ENCODE measurements around the gene SLC22A23. TPM values are rescaled to one million over a fixed set of nuclear protein-coding genes. Genes with fewer than 3 reads are reported as not detected.

Gene SLC22A23
- total RNA-seq, 1 experiment from 2014 or later, result 6.8 TPM

GRCh38 chr6:3504938-3505805 is 48.3 kb upstream of the SLC22A23 start:
- no peak overlapping the region for H3K9ac ChIP-seq (ENCODE audit: extremely low read depth, insufficient read length, low read length)
- H3K27me3 ChIP-seq (ENCODE audit: insufficient read depth, low read length), result no peaks in the 10 kb centered on the region
- no peak overlapping the region for H3T11ph ChIP-seq (ENCODE audit: low read length)
- H3K79me2 ChIP-seq (ENCODE audit: insufficient read depth, low read length), result no peaks in the 10 kb centered on the region
- H3K4me1 Mint-ChIP-seq, result peaks cover 15 to 19% of the 10 kb centered on the region in 2 experiments
- no CpG with 5 or more reads among the region's 13 CpGs for WGBS (ENCODE audit: extremely low coverage, insufficient read length, low lambda C conversion rate)
- H4K8ac ChIP-seq (replicated peaks; ENCODE audit: insufficient read length, low read depth, low read length), result no peak overlapping the region
- no peak overlapping the region for H3K23ac ChIP-seq (ENCODE audit: insufficient read length, low read depth, low read length)
- H4K91ac ChIP-seq (ENCODE audit: insufficient read length, low read depth, low read length), result no peak overlapping the region
- no peak overlapping the region for H2AK5ac ChIP-seq (ENCODE audit: insufficient read length, low read length)
- TF ChIP-seq CTCF (conservative IDR thresholded peaks at IDR 0.05), result no peak
- H3K4me1 ChIP-seq (ENCODE audit: insufficient read depth, low read length), result peaks cover 8% of the 10 kb centered on the region
- DNase-seq, result no peak
- H2BK5ac ChIP-seq (ENCODE audit: insufficient read length, low read length), result no peak overlapping the region
- no peaks in the 10 kb centered on the region for H4K20me1 ChIP-seq (ENCODE audit: control insufficient read depth, insufficient read depth, insufficient read length)
- H2BK15ac ChIP-seq (ENCODE audit: low read depth, low read length), result no peak overlapping the region
- H3K27me3 Mint-ChIP-seq (ENCODE audit: low read depth), result peaks cover 7% of the 10 kb centered on the region
- H4K5ac ChIP-seq (ENCODE audit: insufficient read length, low read depth, low read length), result no peak overlapping the region
- no peak overlapping the region for H3K27ac ChIP-seq (ENCODE audit: insufficient read length, low read depth, low read length)
- H3K4me2 ChIP-seq (ENCODE audit: insufficient read depth, insufficient read length, low read length), result no peak overlapping the region
- H2BK120ac ChIP-seq (ENCODE audit: low read depth, low read length, poor library complexity, severe bottlenecking), result no peak overlapping the region
- no peak overlapping the region for H2BK12ac ChIP-seq (ENCODE audit: insufficient read length, low read depth, low read length)
- no peak overlapping the region for H3K56ac ChIP-seq (ENCODE audit: insufficient read length, low read depth, low read length)
- no peak overlapping the region for H3K18ac ChIP-seq (ENCODE audit: insufficient read length, low read depth, low read length)
- H3K36me3 Mint-ChIP-seq (ENCODE audit: insufficient read depth in 1 of 3, low read depth in 3 of 3), result peaks cover 0 to 2% (median 0%) of the 10 kb centered on the region in 3 experiments; a peak in 1 of 7 replicates
- no peaks in the 10 kb centered on the region for H3K79me1 ChIP-seq (ENCODE audit: insufficient read depth, low read depth, low read length, poor library complexity, severe bottlenecking)
- no peak overlapping the region for H3K27ac Mint-ChIP-seq
- H3K23me2 ChIP-seq (ENCODE audit: insufficient read length, low read depth, low read length, poor library complexity, severe bottlenecking), result no peaks in the 10 kb centered on the region
- H3K4ac ChIP-seq (ENCODE audit: low read depth, low read length), result no peak overlapping the region
- no peak overlapping the region for H3K4me3 Mint-ChIP-seq
- H2BK20ac ChIP-seq (ENCODE audit: low read depth, low read length, poor library complexity, severe bottlenecking), result no peak overlapping the region
- H3K9me3 ChIP-seq (ENCODE audit: control insufficient read depth, low read depth, low read length), result no peaks in the 10 kb centered on the region
- H3K14ac ChIP-seq (ENCODE audit: insufficient read depth, low read length), result no peak overlapping the region
- no peak overlapping the region for H2AFZ ChIP-seq (ENCODE audit: low read length)
- H3K9me3 Mint-ChIP-seq, result peaks cover 0 to 5% of the 10 kb centered on the region in 2 experiments; a peak in 3 of 5 replicates
